GM18498 (cell line): ENCODE measurements around the gene APBB2.

Experiments used
- ATAC-seq: cut with Tn5 transposase; IDR thresholded peaks from one replicate; pipeline ENCODE4 v1.9.1; 2021; ENCODE audit warnings: mild to moderate bottlenecking, moderate library complexity; ENCODE audit not compliant: unreplicated experiment

Gene APBB2

GRCh38 chr4:41142376-41143310, 71.7 kb downstream of the APBB2 start:
- ATAC-seq: no peak

DNA sequence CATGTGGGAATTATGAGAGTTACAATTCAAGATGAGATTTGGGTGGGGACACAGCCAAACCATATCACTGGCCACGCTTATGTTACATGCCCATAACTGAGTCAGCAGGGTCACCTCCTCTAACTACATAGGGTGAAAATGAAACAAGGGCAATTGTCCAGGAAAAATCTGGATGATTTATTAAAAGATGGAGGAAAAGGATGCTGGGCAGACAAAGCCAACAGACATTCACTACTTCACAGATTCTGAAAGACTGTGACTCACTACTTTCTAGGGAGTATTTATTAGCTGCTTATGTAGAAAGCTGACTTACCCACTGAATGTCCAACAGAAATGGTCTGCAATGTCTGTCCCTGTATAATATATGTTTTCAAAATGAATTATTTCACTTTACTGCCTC, 72.4 kb downstream of the APBB2 start:
- ATAC-seq: no peak

- ATAC-seq: no peak
Observed at GRCh38 chr4:41140410-41140809, 73.9 kb downstream of the APBB2 start.

GRCh38 chr4:41137879-41138278, 76.5 kb downstream of the APBB2 start:
- ATAC-seq: no peak

DNA sequence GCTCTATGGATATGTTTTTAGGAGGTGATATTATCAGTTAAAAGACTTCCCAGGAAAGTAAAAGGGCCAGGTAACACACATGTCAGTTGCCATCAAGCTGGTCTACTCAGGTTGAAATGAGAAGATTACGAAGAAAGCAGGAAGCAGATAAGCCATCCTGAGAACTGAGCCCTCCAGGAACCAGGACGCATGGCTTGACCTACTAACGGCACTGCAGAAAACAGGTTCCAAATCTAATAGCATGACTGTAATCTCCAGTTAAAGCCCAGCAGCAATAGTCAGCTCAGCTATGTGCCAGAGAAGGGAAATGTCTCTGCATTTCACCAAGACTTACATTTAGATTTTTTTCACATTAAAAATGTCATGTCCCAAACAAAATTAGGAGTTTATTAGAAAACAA, 77.9 kb downstream of the APBB2 start:
- ATAC-seq: no peak

DNA sequence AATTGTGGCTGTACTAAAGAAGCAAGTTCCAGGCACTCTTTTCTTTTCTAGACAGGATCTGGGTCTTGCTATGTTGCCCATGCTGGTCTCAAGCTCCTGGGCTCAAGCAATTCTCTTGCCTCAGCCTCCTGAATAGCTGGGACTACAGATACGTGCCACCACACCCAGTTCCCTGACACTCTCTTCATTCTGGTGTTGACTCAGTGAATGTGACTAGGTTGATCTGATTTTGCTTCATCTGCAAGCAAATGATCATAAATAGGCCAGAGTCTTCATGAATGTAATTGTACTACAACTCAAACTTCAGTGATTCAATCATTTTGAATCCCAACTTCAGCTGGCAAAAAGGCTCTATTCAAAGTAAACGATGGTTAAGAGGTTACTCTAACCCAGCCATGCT, 78.5 kb downstream of the APBB2 start:
- ATAC-seq: no peak

DNA sequence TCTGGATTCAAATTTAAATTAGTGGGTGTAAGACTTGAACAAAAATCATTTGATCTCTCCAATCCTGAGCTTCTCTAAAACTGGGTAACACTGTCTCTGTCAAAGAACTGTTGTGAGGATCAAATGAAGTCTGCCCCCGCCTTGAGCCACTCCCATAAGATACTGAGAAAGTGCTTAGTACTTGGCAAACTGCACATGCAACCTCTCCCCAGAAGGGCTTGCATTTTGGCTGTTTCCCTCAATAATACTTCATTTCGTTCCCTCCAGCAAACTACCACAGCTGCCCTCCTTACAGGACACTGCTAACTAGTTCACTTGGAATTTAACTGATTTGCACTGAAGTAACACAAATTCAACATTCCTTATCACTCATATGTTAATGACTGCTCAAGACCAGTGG, 79.8 kb downstream of the APBB2 start:
- ATAC-seq: no peak

DNA sequence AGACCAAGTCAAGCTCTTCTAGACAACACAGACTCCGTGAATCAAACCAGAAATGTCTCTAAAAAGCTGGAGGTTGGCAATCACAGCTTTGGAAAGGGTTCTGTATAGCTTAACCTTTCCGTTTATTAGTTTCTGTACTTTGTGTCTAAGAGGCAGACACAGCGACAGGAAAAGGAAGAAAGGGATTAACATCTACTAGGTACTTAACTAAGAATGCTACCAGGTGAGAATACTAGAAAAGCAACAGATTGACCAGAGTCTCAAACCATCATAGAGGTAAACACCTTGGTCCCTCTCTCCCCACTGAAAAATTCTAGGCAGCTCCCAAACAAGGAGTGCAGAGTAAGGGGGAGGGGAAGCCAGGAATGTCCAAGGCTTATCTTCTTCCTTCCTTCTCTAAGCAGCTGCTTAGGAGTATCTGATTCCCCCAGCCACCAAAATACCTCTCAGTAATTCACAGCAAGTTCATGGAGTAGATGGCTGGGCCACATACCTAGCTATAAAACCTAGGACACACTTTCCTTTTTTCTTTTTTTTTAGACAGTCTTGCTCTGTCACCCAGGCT, 80.8 kb downstream of the APBB2 start:
- ATAC-seq: no peak

GRCh38 chr4:41132055-41132683, 82.2 kb downstream of the APBB2 start:
- ATAC-seq: no peak

- no peak for ATAC-seq
Observed at GRCh38 chr4:41129936-41130440, 84.4 kb downstream of the APBB2 start.

GRCh38 chr4:41129128-41129754, 85.1 kb downstream of the APBB2 start:
- no peak for ATAC-seq

DNA sequence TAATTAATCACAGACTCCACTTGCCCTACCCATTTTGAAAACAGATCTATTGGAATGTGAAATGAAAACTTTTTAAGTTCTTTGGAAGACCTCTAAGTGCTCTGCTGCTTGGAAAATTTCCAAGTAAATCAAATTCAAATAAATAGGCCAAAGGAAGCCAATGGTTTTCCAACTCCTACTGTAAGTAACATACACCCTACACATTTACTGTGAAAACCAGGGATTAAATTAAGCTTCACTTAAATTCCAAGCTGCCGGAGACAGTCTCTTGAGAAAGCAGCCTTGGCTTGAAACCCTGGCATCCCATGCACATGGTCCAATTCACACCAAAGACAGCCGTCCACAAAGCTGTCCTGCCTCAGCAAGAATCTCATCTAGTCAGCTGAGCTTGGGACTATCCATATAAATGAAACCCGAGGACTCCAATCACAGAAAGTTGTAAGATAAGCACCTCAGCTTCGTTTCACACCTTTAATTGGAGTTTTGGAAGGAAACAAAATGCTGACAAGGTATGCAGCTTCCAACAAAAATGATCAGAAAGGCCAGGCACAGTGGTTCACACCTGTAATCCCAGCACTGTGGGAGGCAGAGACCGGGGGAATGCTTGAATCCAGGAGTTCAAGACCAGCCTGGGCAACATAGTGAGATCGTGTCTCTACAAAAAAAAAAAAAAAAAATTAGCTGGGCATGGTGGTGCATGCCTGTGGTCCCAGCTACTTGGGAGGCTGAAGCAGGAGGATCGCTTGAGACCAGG, 88.6 kb downstream of the APBB2 start:
- no peak for ATAC-seq

GRCh38 chr4:41124916-41125548, 89.3 kb downstream of the APBB2 start:
- no peak for ATAC-seq

- ATAC-seq: no peak
Observed at GRCh38 chr4:41122775-41123174, 91.6 kb downstream of the APBB2 start.

GRCh38 chr4:41122309-41122708, 92.0 kb downstream of the APBB2 start:
- no peak for ATAC-seq

DNA sequence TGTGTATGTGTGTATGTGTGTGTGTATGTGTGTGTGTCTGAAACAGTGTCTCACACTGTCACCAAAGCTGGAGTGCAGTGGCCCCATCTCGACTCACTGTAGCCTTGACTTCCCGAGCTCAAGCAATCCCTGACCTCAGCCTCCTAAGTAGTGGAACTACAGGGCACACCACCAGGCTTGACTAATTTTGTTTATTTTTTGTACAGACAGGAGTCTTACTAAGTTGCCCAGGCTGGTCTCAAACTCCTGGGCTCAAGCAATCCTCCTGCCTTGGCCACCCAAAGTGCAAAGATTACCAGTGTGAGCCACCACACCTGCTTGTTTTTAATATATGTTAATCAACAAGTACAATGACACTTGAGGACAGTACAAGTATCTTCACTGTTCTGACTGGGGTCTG, 92.4 kb downstream of the APBB2 start:
- no peak for ATAC-seq

GRCh38 chr4:41120297-41121217, 93.8 kb downstream of the APBB2 start:
- no peak for ATAC-seq

GRCh38 chr4:41119867-41120295, 94.5 kb downstream of the APBB2 start:
- ATAC-seq: no peak

DNA sequence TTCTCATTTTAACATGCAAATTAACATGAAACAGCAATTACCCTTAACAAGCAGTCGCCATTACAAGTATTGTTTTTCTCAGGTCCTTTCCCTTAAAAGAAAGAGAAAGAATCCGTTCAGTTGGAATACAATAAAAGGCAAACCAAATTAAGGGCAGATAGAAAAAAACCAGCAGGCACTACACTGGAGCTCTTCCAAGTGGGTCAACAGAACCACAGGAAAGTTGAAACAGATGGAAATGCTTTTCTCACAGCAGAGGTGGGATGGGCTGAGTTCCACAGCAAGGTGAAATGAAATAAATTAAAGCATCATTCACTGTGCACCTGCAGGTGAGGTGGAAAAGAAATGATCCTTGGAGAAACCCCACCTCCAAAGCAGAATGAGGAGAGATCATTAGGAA, 102.6 kb downstream of the APBB2 start:
- no peak for ATAC-seq
